HTERT RPE-1 (cell line): ENCODE results near the gene TEX19.

Experiments used
- in situ Hi-C: fragments of 300-500 bp; cut with MboI; formaldehyde crosslinking; loops from 4 replicates; pipeline ENCODE4 v1.14.3; 2020; ENCODE audit warnings: low sequenced_read_pairs

TEX19 gene

DNA sequence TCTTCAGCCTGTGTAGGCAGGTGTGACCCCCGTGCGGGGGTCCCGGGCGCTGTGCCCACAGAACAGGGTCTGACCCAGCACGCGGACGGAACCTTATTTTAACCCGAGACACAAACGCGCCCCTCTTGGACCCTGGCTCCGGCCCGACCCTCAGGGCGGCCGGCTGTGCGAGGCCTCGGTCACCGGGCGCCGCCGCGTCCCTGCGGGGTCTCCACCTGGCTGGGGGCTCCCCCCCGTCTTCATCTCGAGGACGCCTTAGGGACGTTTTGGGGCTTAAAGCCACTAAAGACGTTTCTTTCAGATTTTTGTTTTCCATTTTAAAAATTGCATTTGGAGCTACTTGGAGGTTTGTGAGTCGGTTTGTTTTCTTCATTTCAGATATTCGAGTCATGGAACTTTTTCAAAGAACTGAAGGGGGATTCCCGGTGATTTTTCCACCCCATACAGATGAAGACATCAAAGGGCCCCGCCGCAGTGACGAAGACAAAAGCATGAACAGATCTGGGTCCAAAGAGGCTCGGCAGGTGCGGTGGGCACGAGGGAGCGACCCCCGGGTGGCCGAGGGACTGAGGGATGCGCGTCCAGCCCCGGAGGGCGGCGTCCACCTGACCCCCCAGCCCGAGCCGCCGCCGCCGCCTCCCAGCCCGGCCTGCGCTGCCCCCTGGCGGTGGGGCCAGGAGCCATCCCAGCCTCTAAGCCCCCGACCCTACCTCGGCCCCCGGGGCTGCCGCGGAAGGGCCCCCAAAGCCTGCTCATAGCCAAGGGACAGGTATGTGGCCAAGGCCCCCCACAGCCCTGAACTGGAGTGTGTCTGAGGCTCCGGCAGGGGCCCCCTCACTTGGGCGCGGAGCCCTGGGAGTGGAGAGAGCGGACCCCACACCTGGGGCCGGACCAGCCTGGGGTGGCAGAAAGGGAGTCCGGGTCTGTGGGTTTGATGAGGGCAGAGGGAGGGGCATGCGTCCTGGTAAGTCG lies 37.8 kb upstream of the TEX19 start:
- in situ Hi-C loops, result no loop called here

DNA sequence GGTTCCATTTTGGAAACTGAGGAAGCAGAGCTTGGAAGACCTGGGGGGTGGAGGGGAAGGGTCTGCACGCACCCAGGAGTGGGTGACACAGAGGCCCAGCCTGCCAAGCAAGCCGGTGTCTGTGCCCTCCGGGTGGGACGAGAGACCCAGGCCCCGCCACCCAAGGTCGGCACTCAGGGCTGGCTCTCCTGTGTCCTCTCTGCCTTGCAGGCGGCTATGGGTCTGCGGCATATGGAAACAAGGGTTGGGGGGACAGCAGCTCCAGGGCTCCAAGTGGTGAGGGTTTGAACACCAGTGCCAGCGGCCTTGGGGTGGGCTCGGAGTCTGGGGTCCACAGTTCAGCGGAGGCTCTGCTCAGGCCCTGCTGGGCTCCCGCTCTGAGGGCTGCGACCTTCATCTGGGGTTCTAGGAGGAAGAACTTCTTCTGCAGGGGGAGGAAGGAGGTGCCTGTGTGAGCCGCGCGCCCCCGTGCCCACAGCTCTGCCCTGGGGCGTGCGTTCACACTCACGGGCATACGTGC lies 37.0 kb upstream of the TEX19 start:
- in situ Hi-C loops, result no loop called here

DNA sequence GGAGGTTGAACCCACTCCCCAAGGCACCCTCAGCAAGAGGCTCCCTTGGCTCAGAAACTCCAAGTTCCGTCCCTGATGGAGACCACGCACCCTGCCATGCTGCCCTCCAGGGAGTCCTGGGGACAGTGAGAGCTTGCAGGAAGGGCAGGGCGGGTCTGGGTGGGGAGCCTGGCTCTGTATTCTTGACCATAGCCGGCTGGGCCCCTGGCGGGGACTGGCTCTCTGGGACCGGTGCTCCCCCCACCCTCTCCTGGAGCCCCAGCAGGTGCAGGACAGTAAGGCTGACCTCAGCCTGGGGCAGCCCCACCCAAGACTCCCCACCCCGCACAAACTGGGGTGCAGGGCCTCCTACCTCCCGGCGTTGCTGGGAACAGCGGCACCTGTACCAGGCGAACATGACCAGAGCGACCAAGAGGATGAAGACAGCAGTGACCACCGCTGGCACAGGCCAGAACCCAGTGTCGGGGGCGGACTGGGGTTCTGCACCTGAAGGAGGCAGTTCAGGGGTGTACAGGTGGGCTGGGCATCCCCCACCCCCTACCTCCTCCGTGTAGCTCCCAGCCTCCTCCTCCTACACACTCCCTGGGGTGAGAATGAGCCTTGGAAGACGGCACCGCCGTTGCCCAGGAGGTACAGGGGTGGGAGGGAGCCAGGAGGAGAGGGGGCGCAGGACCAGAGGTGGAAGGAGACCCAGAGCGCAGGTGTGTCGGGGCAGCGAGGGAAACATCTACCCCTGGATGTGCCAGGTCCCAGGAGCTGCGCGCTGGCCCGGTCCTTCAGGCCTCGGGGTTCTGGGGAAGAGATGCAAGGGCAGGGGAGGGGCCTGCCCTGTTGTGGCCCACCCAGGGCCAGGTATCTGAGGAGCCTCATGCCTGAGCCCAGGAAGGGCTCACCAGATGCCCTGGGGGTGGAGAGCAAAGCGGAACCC lies 36.3 kb upstream of the TEX19 start:
- in situ Hi-C loops, result no loop called here

DNA sequence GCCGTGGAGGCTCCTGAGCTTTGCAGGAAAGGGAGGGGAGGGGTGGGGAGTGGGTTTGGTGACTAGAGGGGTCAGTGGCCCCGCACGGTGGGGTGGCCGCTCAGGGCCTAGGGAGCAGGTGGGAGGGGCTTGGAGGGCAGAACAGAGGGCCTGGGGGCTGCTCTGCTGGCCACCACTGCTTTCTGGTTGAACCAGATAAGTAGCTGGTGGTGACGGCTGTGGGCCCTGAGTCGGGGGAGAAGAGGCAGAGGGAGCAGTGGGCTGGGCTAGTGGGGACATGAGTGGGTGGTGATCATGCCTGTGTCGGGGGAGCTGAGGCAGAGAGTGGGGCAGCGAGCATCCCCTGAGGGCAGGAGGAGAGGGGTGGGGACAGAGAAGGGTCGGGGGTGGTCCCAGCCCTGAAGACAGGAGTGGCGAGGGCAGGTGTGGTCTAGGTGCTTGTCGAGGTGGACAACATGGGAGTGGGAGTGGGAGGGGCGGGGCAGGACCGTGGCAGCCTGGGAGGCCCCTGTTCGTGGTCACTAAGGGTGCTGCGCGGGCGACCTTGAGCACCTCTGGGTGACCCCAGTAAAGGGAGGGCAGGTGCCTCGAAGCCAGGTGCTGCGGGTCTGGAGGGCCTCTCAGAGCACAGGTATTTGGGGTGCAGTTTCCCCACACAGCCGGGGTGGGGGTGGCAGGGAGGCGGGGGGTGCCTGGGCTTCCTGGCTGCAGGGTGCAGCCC lies 35.4 kb upstream of the TEX19 start:
- in situ Hi-C loops, result no loop called here

DNA sequence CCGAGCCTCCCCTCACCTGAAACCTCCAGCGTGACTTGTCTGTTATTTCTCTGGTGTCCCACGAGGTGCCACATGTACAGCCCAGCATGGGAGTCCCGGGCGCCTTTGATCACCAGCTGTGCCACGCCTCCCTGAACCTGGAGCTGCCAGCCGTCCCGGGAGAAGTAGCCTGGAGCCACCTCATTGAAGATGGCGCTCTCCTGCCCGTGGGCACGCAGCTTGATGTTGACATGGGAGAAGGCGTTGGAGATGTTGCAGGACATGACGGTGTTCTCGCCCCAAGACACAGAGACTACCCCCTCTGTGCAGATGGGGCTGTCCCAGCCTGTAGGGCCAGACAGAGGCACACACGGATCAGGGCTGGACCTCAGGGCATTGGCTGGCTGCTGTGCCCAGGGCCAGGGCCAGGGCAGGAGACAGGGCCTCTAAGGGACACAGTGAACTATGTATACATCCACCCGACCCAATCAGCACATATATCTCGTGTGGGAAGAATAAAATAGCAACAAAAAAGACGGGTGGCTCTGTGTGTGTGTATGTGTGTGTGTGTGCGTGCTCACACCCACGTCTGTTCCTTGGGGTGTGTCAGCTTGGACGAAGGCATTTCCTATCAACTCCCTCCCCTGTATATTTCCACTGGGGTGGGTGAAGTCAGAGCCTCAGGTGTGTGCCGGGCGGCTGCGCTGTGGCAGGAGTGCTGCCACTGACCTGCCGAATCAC lies 34.3 kb upstream of the TEX19 start:
- in situ Hi-C loops, result no loop called here

DNA sequence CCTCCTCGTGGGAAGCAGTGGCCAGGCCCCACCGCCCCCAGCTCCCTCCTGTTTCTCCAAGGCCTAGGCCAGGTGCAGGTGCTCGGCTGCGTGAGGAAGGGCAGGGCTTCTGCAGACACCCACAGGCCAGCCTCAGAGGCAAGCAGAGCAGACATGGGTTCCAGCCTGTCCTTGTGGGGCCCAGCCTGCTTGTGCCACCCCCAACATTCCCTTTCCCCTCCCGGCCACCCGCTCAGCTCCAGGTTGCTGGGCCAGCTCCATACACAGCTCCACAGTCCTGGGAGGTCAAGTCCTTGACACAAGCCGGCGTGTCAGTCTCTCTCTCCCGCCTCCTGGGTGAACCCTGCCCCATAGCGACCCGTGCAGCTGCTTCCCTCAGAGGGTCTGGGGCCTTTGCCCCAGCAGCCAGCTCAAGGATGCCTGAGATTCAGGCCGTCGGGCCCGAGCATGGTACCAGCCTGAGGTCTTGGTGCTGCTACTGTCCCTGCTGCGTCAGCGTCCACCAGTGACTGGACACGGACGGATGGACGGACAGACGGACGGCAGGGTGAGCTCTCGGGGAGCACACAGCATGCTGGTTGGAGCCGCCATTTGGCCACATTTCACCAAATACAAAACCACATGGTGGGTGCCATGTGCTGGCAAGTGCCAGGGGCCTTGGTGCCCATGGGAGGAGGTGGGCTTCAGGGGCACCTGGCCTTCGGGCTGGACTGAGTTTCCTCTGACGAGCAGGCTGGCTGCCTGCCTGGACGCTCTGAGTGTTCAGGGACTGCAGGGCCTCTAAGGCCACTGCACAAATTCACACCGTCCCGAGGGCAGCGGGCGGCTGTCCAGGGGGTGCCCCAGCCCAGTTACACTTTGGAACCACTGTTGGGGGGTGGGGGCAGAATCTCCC lies 33.5 kb upstream of the TEX19 start:
- in situ Hi-C loops, result no loop called here

DNA sequence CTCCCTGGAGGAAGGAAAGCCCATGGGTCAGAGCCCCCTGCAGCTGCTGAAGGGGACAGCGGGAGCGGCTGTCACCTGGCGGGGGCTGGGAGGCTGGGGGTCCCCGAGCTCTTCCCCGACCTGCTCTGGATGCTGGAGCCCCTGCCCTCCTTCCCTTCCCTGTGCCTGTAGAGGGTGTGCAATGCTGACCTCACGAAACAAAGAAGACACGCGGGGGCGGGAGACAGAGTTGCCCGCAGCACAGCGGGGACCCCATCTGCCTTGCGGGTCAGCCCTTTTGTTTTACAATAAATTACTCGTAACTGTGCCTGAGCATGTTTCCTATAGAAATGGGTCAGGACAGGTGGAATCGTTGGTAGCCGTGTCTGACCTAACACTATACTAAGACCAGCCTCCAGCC lies 31.8 kb upstream of the TEX19 start:
- in situ Hi-C loops, result no loop called here

DNA sequence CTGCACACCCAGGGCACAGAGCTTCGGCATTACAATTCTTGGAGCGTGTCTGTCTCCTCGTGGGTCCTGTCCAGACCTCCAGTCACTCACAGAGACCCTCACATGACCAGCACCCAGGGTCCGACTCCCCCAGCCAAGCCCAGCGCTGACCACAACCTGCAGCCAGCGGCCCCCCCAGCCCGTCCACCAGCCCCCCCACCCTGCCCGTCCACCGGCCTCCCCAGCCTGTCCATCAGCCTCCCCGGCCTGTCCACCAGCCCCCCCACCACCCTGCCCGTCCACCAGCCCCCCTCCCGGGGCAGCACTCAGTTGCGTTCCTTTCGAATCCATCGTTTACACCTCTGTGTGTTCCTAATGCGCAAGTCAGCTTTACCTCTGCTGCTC lies 31.3 kb upstream of the TEX19 start:
- in situ Hi-C loops, result no loop called here

DNA sequence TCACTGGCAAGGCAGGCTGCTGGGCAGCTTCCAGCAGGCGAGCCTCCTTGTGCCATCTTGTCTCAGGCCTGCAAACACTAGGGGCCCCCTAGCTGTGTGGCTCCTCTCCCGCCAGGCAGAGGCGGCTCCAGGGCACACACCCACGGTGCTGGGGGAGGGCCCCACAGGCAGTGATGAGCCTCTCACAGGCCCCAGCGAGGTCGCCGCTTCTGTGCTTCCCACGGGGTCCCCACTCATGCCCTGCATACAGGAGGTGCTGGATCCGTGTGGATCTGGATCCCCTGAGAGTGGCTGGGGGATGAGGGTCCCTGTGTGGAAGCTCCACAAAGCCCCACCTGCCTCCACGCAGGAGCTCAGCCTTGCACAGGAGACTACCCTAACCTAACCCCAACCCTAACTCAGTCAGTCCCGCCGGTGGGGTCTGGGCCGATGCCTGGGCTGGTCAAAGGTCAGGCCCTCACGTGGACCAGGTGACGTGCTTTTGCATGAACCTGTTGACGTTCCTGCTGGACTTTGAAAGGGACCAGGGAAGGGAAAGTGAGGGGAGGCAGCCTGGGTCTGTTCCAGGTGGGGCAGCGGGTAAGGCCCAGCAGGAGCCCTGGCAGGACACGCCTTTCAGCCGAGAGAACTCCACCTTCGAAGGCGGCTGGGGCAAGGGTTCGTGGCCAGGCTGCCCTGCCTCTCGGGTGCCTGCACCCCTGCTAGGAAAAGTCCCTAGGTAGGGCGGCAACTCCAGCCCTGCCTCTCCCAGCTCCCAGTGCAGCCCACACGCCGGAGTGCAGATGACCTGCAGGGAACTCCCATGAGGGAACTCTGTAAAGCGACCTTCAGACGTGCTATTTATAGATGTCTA lies 30.7 kb upstream of the TEX19 start:
- in situ Hi-C loops, result no loop called here

DNA sequence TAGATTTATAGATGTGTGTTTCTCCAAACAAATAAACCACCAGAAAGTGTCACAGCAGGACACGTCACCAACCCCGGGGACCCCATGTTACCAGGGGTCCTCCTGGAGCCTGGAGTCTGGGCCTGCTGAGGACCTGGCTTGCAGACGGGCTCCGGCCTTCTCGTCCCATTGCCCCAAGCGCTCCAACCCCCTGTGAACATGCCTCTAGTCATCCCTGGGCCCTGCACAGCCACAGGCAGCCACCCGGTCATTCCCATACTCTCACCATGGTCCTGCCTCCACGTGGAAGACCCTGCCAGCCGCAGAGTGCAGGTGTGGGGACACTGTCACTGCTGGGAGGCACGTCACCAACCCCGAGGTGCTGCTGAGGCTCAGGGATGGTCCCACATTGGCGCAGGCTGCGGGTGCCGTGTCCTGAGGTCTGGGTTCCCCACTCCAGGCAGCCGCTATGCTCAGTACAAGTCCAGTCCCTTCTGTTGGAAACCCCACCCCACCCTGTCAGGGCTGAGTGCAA lies 30.0 kb upstream of the TEX19 start:
- in situ Hi-C loops, result no loop called here

DNA sequence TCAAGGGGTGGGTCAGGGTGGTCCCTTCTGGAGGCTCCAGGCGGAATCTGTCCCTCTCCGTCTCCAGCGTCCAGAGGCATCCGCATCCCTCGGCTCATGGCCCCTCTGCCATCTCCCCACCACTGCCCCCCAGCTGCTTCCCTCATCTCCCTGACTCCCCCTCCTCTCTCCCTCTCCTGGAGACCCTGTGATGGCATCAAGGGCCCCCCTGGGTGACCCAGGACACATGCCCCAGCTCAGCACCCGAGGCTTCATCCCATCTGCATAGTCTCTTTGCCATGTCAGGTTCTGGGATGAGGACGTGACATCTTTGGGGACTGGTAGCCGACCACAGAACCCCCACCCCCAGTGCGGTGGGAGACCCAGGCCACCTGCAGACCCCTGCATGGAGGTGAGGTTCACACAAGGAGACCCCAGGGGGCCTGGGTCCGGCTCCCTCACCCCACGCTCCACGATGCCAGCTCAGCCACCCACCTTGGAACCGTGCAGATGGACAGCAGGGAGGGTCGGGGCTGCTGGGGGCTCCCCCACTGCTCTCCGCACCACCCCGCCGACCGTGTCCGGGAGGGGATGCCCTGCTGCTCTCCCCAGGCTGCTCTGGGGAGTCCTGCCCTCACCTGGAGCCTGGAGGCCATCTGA lies 29.2 kb upstream of the TEX19 start:
- in situ Hi-C loops, result no loop called here

DNA sequence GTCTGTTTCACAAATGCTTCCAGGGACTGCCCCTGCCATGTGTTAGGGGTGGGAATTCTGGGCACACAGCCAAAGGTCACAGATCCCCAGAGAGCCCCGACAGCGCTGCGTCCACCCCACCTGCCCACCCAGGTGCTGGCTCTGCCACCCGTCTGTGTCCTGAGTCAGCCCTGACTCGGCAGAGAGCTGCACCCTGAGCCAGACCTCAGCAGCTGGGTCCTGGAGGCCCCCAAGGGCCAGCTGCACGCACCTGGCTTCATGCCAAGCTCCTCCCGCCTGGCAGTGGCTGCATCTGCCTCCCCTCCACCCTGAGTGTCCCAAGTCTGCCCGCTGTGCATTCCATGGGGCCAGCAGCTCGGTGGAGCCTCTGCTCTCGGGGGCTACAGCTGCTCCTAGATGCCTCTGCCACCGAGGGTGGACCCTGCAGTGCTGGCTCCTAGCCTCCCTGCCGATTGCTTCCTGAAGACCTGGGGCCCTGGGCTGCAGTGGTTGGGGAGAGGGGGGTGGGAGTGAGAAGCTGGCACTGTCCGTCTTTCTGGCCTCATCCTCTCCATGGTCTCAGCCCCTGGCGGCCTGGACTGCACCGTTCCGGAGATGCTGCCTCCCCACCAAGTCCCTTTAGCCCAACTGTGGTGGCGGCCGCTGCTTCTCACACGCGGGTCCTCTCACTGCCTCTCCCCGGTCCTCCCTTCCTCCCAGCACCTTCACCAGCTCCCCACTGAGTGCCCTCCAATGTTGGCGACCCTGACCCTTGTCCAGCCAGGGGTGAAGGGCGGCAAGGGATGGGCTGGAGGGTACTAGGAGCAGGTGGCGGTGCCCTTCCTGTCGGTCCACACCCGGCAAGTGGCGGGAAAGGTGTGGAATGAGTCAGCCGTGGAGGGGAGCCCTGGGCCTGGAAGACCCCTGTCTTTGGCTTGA lies 28.5 kb upstream of the TEX19 start:
- in situ Hi-C loops, result no loop called here

DNA sequence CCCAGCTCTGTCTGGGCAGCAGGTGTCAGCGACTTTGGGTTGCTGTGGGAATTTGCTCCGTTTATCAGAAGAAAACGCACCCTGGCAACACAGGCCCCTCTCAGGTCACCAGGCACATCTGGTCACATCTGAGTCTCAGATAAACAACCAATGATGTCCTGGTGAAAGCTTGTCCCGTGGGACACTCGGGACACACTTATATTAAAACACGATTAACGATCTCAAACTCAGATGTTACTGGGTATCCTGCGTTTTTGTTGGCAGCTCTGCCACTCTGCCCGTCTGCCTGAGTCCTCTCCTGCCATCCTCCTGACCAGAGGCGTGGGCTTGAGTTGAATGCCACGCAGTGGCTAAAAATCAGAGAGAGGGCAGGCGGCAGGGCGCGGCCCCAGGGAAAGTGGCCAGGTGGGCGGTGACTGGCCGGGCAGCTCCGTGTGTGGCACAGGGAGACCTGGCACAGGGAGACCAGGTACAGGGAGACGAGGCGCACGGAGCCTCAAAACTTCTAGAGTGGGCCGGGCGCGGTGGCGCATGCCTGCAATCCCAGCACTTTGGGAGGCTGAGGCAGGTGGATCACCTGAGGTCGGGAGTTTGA lies 27.6 kb upstream of the TEX19 start:
- in situ Hi-C loops, result no loop called here

DNA sequence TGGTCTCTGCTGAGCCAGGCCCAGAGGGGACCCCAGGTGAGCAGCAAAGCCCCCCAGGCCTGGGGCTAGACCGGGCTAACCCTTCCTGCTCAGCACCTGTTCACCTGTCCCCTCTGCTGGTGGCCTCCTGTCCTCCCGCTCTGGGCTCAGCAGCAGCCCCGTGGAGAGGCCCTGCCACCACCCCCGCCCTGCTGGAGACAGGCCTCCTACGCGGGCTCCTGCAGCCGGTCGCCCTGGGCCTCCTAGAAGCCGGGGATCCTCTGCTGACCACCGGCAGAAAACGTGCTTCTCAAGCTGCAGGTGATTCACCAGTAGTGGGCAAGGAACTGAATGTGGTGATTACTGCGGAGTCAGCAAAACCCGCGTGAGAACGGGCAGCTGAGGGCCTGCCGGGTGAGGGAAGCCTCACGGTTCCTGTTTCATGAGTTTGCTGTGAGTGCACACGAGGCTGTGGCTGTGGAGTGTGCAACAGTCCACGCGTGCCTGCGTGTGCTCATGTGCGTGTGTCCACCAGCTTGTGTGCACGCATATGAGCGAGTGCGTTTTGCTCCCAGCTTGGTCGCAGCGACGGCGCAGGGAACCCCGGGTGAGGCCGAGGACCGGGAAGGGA lies 26.3 kb upstream of the TEX19 start:
- in situ Hi-C loops, result no loop called here

DNA sequence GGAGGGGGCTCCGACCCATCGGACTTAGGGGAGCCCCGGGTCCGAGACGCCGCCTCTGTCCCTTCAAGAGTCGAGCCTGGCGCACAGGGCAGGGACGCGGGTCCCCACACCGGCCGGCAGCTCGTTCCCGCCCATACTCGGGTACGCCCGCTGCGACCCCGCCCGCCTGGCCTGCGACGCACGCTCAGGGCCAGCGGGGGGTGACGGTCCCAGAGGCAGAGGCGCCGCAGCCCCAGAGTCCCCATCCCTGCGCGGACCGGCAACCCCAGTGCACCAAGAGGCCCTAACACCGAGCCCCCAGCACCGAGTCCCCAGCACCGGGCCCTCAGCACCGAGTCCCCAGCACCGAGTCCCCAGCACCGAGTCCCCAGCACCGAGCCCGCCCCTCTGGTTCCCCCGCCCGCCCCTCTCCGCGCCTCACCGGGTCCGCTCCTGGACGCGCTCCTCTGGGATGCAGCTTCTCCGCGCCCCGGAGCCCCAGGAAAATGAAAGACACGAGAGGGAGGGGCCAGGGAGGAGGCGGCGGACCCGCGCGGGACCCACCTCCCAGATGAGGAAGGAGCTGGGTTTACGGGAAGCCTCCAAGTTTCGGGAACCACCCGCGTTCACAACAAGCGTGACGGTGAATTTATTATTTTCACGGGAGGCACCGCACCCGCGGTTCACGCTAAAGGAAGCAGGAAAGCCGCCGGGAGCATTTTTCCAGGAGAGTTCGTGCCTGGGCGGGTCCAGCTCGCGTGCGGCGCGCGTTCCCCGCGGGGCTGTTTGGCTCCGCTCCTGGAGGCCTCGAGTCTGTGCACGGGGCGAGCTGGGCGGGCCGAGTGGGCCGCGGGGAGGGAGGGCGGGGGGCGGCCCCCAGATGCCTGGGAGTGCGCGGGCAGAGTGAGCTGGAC lies 25.5 kb upstream of the TEX19 start, which contains the start of gene SECTM1:
SECTM1 (minus strand) TSS at position 488 of the 893 bp plus-strand sequence. CDS start 6,526 bp downstream, outside the sequence.
- in situ Hi-C loops, result no loop called here
